SU-DHL-6 (cell line): ENCODE results near the gene SPTBN1.

Experiments used
- H2AFZ ChIP-seq: fragments of 200-600 bp; sonication (generic); 2 replicates; pipeline ENCODE4 v1.6.1; 2014; ENCODE audit warnings: low read depth, mild to moderate bottlenecking, moderate library complexity, mixed read lengths, antibody characterized with exemption, low read length; ENCODE audit not compliant: severe bottlenecking
- H3F3A ChIP-seq: fragments of 200-600 bp; shearing (Covaris generic); 2 replicates; pipeline ENCODE4 v1.6.0; 2016; ENCODE audit warnings: antibody characterized with exemption, mild to moderate bottlenecking; ENCODE audit not compliant: insufficient read depth
- H3K27ac ChIP-seq: fragments of 200-600 bp; sonication (generic); 2 replicates; pipeline ENCODE4 v1.5.1; 2016; ENCODE audit warnings: low read depth, mild to moderate bottlenecking, low read length, moderate library complexity, mixed read lengths
- H3K27me3 ChIP-seq: fragments of 200-600 bp; sonication (generic), shearing (Covaris generic); 2 replicates; pipeline ENCODE4 v1.6.0; 2014; ENCODE audit warnings: mild to moderate bottlenecking, low read length
- H3K36me3 ChIP-seq: fragments of 200-600 bp; sonication (generic); 2 replicates; pipeline ENCODE4 v1.6.1; 2014; ENCODE audit warnings: mild to moderate bottlenecking, low read length, mixed read lengths
- H3K4me2 ChIP-seq: fragments of 300-600, 200-600 bp; shearing (Covaris generic), sonication (generic); 2 replicates; pipeline ENCODE4 v1.6.0; 2014; ENCODE audit warnings: low read length, low read depth, mild to moderate bottlenecking; ENCODE audit not compliant: poor library complexity, severe bottlenecking
- H3K4me3 ChIP-seq: fragments of 200-600 bp; sonication (generic); 2 replicates; pipeline ENCODE4 v1.5.1; 2014; ENCODE audit warnings: antibody characterized with exemption, low read length, mild to moderate bottlenecking, mixed read lengths; ENCODE audit not compliant: insufficient read depth, poor library complexity, severe bottlenecking
- H3K79me2 ChIP-seq: fragments of 200-600 bp; sonication (generic); 2 replicates; pipeline ENCODE4 v1.6.1; 2014; ENCODE audit warnings: mild to moderate bottlenecking, low read length, moderate library complexity; ENCODE audit not compliant: insufficient read depth
- H3K9ac ChIP-seq: fragments of 200-600 bp; sonication (generic); 2 replicates; pipeline ENCODE4 v1.7.0; 2014; ENCODE audit warnings: mild to moderate bottlenecking, low read length
- H3K9me2 ChIP-seq: fragments of 200-600 bp; sonication (generic); replicated peaks from 2 replicates; pipeline ENCODE4 v1.6.1; 2014; ENCODE audit warnings: low read length; ENCODE audit not compliant: insufficient read depth
- H3K9me3 ChIP-seq: fragments of 200-600 bp; sonication (generic); 2 replicates; pipeline ENCODE4 v1.6.1; 2014; ENCODE audit warnings: low read length, mixed read lengths; ENCODE audit not compliant: insufficient read depth
- H4K20me1 ChIP-seq: fragments of 200-600 bp; sonication (generic); 2 replicates; pipeline ENCODE4 v1.6.1; 2014; ENCODE audit warnings: low read depth, mild to moderate bottlenecking, antibody characterized with exemption, low read length, moderate library complexity, mixed read lengths
- CTCF ChIP-seq: fragments of 200-600 bp; sonication (generic); IDR thresholded peaks from one replicate; pipeline ENCODE4 v1.5.1; 2017; ENCODE audit warnings: antibody characterized with exemption, mild to moderate bottlenecking, low read length, moderate library complexity; ENCODE audit not compliant: insufficient read depth, poor library complexity, severe bottlenecking
- EZH2phosphoT487 ChIP-seq: fragments of 200-600 bp; sonication (generic), shearing (Covaris generic); conservative IDR thresholded peaks from 2 replicates; pipeline ENCODE4 v1.6.1; 2018; ENCODE audit warnings: mild to moderate bottlenecking, antibody characterized with exemption, low read length, moderate library complexity, mixed read lengths

SPTBN1 gene

DNA sequence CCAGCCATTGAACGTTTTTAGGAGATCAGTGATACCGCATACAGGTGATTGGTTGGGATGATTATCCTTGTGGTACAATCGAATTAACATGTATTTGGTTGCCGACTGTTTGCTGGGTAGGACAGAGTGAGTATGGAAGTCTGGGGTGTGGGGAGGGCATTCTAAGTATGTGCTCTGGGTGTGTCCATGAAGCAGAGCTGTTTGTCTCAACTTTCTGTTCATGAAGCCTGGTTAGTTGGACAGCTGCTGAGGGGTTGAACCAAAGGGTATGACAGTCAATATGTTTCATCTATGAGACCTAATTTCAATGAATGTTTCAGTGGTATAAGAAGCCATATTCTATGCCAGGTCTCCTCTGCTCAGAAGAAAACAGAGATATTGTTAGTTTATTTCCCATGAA lies 21.9 kb upstream of the SPTBN1 start:
- Histone ChIP-seq H2AFZ (no peak overlapping the region), H3K9me2 (no peaks in the 10 kb centered on the region), H3K36me3 (no peaks in the 10 kb centered on the region), H3K9ac (no peak overlapping the region), H3K27ac (no peak overlapping the region), H3F3A (no peaks in the 10 kb centered on the region), H4K20me1 (no peaks in the 10 kb centered on the region), H3K27me3 (no peaks in the 10 kb centered on the region), H3K4me3 (no peak overlapping the region), H3K4me2 (no peak overlapping the region), H3K9me3 (no peaks in the 10 kb centered on the region), H3K79me2 (no peaks in the 10 kb centered on the region)
- TF ChIP-seq CTCF, result no peak
- TF ChIP-seq EZH2phosphoT487, result no peak

- no peak overlapping the region for H3K4me3 ChIP-seq
- H3K79me2 ChIP-seq, result no peaks in the 10 kb centered on the region
- TF ChIP-seq CTCF, result no peak
- no peak for TF ChIP-seq EZH2phosphoT487
- no peak overlapping the region for H2AFZ ChIP-seq
- H3K9me3 ChIP-seq, result no peaks in the 10 kb centered on the region
- H3K27ac ChIP-seq, result no peak overlapping the region
- no peak overlapping the region for H3K4me2 ChIP-seq
- no peaks in the 10 kb centered on the region for H3K9me2 ChIP-seq
- H3F3A ChIP-seq, result no peaks in the 10 kb centered on the region
- H3K27me3 ChIP-seq, result no peaks in the 10 kb centered on the region
- H3K36me3 ChIP-seq, result no peaks in the 10 kb centered on the region
- H3K9ac ChIP-seq, result no peak overlapping the region
- no peaks in the 10 kb centered on the region for H4K20me1 ChIP-seq
Observed at GRCh38 chr2:54434711-54435110, 21.4 kb upstream of the SPTBN1 start.

DNA sequence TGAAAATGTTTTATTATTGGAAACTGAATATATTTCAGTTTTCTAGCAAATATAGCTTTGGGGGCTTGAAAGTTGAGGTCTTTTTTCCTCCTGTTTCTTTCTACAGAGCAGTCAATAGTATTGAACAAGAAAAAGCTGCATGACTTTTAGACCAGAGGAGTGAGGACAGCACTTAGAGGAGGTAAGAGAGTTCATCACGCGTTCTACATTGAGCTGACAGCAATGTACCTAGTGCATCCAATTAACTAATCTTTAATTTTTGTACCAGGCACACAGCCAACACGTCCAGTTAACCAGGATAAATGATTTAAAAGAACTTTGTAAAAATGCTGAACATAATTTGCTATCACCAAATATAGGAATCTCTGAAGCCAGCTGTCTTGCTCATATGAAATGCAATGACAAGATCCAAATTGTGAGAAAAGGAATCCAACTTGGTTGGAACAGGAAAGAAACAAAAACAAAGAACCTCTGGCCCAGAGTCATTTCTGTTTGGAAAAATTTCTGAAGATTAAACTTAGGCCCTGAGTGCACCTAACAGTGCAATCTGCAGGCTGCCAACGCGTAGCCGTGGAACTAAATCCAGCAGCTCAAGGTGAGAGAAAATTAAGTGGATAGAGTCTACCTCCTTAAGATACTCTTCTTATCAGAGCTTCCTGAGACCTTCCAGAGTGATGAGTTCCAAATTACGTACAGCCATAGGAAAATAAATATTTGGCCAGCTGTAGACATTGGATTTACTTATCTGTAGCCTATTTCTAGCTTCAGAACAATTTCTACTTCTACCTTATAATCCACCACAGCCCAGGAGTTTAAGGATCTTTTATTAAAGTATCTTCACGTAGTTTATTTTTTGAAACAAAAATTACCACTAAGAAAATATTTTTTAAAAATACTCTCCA lies 20.6 kb upstream of the SPTBN1 start:
- no peak for TF ChIP-seq EZH2phosphoT487
- Histone ChIP-seq H2AFZ (no peak overlapping the region), H3K9me3 (no peaks in the 10 kb centered on the region), H3K4me3 (no peak overlapping the region), H4K20me1 (no peaks in the 10 kb centered on the region), H3F3A (no peaks in the 10 kb centered on the region), H3K27ac (no peak overlapping the region), H3K36me3 (no peaks in the 10 kb centered on the region), H3K79me2 (no peaks in the 10 kb centered on the region), H3K9me2 (no peaks in the 10 kb centered on the region), H3K9ac (no peak overlapping the region), H3K4me2 (no peak overlapping the region), H3K27me3 (no peaks in the 10 kb centered on the region)

DNA sequence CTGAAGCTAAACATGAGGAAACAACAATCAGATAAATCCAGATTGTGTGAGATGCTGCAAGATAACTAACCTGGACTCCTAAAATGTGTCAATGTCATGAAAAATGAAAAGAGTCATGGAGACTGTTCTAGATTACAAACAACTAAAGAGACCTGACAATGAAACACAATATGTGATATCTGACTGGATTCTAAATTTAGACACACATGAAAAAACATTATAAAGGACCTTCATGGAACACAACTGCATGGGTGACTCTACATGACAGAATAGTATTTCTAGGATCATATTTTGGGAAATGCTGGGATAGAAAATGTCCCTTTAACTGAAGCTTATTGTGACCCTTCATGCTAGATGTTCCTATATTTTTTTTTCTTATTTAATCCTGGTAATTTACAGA lies 18.5 kb upstream of the SPTBN1 start:
- Histone ChIP-seq H3K27ac (no peak overlapping the region), H3K9ac (no peak overlapping the region), H3K9me3 (no peaks in the 10 kb centered on the region), H2AFZ (no peak overlapping the region), H4K20me1 (no peaks in the 10 kb centered on the region), H3K4me2 (no peak overlapping the region), H3K4me3 (no peak overlapping the region), H3F3A (no peaks in the 10 kb centered on the region), H3K36me3 (no peaks in the 10 kb centered on the region), H3K79me2 (no peaks in the 10 kb centered on the region), H3K9me2 (no peaks in the 10 kb centered on the region), H3K27me3 (no peaks in the 10 kb centered on the region)
- no peak for TF ChIP-seq CTCF
- no peak for TF ChIP-seq EZH2phosphoT487
